NB4 (cell line): Measurements from ENCODE around the gene STAC.

Source experiments
- MYC ChIP-seq: IDR thresholded peaks from 2 replicates; pipeline ENCODE4 v1.6.1; 2011; ENCODE audit warnings: low read depth, low read length
- POLR2A ChIP-seq: IDR thresholded peaks from 2 replicates; pipeline ENCODE4 v1.6.1; 2011; ENCODE audit warnings: mild to moderate bottlenecking; ENCODE audit not compliant: insufficient read length; ENCODE audit errors: extremely low read depth
- TF ChIP-seq, protein P1 (sequence below): IDR thresholded peaks from one replicate; pipeline ENCODE4 v1.5.1; 2012; ENCODE audit warnings: low read depth, low read length
- TF ChIP-seq, protein P2 (sequence below): IDR thresholded peaks from 2 replicates; pipeline ENCODE4 v1.6.1; 2011; ENCODE audit warnings: low read depth, low read length

DNA sequence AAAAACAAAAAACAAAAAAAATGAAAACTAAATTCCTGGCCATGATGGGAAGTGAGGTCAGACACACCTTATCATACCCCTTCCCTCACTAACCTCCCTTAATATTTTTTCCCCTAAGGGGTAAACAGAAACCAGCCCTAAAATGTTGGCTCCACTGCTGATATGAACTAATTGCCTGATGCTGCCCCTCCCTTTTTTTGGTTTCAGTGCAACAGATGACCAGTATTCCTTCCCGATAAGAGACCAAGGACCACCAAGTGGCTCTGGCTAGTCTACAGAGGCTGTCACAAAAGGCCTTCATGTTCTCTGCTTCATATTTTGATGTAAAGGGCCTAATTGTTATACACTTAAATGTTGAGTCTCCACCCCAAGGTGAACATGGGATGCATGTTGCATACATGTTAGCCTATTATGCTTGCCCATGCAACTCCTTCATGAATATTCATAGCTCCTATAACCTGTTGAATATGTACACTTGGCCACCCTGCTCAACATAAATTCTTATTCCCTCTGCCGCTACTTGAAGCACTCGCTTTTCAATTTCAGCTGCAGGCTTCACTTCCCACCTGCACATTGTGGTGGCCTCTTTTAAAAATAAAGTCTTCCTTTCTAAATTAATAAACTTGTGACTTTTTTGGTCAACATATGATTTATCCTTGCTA, 12.3 kb upstream of the STAC start:
- TF ChIP-seq, protein P1, sequence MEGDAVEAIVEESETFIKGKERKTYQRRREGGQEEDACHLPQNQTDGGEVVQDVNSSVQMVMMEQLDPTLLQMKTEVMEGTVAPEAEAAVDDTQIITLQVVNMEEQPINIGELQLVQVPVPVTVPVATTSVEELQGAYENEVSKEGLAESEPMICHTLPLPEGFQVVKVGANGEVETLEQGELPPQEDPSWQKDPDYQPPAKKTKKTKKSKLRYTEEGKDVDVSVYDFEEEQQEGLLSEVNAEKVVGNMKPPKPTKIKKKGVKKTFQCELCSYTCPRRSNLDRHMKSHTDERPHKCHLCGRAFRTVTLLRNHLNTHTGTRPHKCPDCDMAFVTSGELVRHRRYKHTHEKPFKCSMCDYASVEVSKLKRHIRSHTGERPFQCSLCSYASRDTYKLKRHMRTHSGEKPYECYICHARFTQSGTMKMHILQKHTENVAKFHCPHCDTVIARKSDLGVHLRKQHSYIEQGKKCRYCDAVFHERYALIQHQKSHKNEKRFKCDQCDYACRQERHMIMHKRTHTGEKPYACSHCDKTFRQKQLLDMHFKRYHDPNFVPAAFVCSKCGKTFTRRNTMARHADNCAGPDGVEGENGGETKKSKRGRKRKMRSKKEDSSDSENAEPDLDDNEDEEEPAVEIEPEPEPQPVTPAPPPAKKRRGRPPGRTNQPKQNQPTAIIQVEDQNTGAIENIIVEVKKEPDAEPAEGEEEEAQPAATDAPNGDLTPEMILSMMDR = no peak
- TF ChIP-seq POLR2A (no peak), MYC (no peak)
- TF ChIP-seq, protein P2, sequence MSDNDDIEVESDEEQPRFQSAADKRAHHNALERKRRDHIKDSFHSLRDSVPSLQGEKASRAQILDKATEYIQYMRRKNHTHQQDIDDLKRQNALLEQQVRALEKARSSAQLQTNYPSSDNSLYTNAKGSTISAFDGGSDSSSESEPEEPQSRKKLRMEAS = no peak
